Skeletal muscle tissue (tissue), 4 donors: ENCODE measurements around the gene MAPKBP1. TPM values are rescaled to one million over a fixed set of nuclear protein-coding genes. Genes with fewer than 3 reads are reported as not detected.

Experiments
- H3K27ac ChIP-seq: one replicate; pipeline ENCODE4 v1.7.0; 2013; ENCODE audit warnings: mild to moderate bottlenecking, low read depth, low read length, inconsistent platforms
- H3K27me3 ChIP-seq, 3 donors: one replicate each; pipeline ENCODE4 v1.7.0; 2013; ENCODE audit warnings: low read length in 3 of 3; ENCODE audit not compliant: control insufficient read depth in 3 of 3, insufficient read depth in 3 of 3
- H3K36me3 ChIP-seq, 3 donors: one replicate each; pipeline ENCODE4 v1.7.0; 2013; ENCODE audit warnings: low read length in 3 of 3; ENCODE audit not compliant: control insufficient read depth in 3 of 3, insufficient read depth in 3 of 3
- H3K4me1 ChIP-seq, 3 donors: one replicate each; pipeline ENCODE4 v1.7.0; 2013; ENCODE audit warnings: low read length in 3 of 3, mild to moderate bottlenecking in 3 of 3; ENCODE audit not compliant: control insufficient read depth in 3 of 3, insufficient read depth in 3 of 3
- H3K4me3 ChIP-seq, 3 donors: one replicate each; pipeline ENCODE4 v1.7.0; 2013; ENCODE audit warnings: low read length in 3 of 3
- H3K9ac ChIP-seq, 3 donors: one replicate each; pipeline ENCODE4 v1.7.0; 2013; ENCODE audit warnings: low read length in 3 of 3, mild to moderate bottlenecking in 3 of 3, moderate library complexity in 2 of 3, low read depth in 1 of 3
- H3K9me3 ChIP-seq, 3 donors: one replicate each; pipeline ENCODE4 v1.7.0; 2013; ENCODE audit warnings: low read length in 3 of 3; ENCODE audit not compliant: control insufficient read depth in 3 of 3
- total RNA-seq: library from RNA; depleted of rRNA; stranded (reverse); fragments of >200 nt; gene quantifications from one replicate; pipeline ENCODE4 v1.2.3, GENCODE V29; 2014
- donor health status: Osteomylitis.

The MAPKBP1 gene
- total RNA-seq, 1 donor from 2014 or later: 10.4 TPM

GRCh38 chr15:41813426-41813825 is 39.1 kb downstream of the MAPKBP1 start:
- Histone ChIP-seq H3K9ac (no peak overlapping the region), H3K27ac (no peak overlapping the region), H3K36me3 (peaks cover 40 to 55% (median 48%) of the 10 kb centered on the region in 3 donors), H3K27me3 (no peaks in the 10 kb centered on the region), H3K4me1 (peaks cover 0 to 6% (median 2%) of the 10 kb centered on the region in 3 donors), H3K9me3 (no peaks in the 10 kb centered on the region), H3K4me3 (no peak overlapping the region)

GRCh38 chr15:41814534-41814933 is 40.2 kb downstream of the MAPKBP1 start:
- Histone ChIP-seq H3K27me3 (no peaks in the 10 kb centered on the region), H3K9ac (no peak overlapping the region), H3K9me3 (no peaks in the 10 kb centered on the region), H3K27ac (no peak overlapping the region), H3K4me1 (peaks cover 0 to 6% (median 2%) of the 10 kb centered on the region in 3 donors), H3K36me3 (peaks cover 49 to 64% (median 57%) of the 10 kb centered on the region in 3 donors), H3K4me3 (no peak overlapping the region)

GRCh38 chr15:41816788-41817187 is 42.5 kb downstream of the MAPKBP1 start:
- Histone ChIP-seq H3K36me3 (peaks cover 60 to 82% (median 66%) of the 10 kb centered on the region in 3 donors), H3K4me3 (no peak overlapping the region), H3K27me3 (no peaks in the 10 kb centered on the region), H3K4me1 (peaks cover 0 to 6% (median 5%) of the 10 kb centered on the region in 3 donors), H3K9me3 (no peaks in the 10 kb centered on the region), H3K9ac (no peak overlapping the region), H3K27ac (no peak overlapping the region)

- peaks cover 61 to 84% (median 67%) of the 10 kb centered on the region in 3 donors for H3K36me3 ChIP-seq
- peaks cover 0 to 6% (median 5%) of the 10 kb centered on the region in 3 donors for H3K4me1 ChIP-seq
- H3K9ac ChIP-seq: no peak overlapping the region
These were observed 43.0 kb downstream of the MAPKBP1 start for GRCh38 chr15:41817327-41817726.

GRCh38 chr15:41817781-41818180 is 43.5 kb downstream of the MAPKBP1 start:
- Histone ChIP-seq H3K27me3 (no peaks in the 10 kb centered on the region), H3K4me1 (peaks cover 0 to 6% (median 5%) of the 10 kb centered on the region in 3 donors), H3K4me3 (no peak overlapping the region), H3K36me3 (peaks cover 61 to 84% (median 67%) of the 10 kb centered on the region in 3 donors), H3K9me3 (no peaks in the 10 kb centered on the region), H3K9ac (no peak overlapping the region), H3K27ac (no peak overlapping the region)

More at GRCh38 chr15:41817327-41817726, 43.0 kb downstream of the MAPKBP1 start:
- H3K9me3 ChIP-seq: no peaks in the 10 kb centered on the region
- H3K27ac ChIP-seq: no peak overlapping the region
- H3K27me3 ChIP-seq: no peaks in the 10 kb centered on the region
- no peak overlapping the region for H3K4me3 ChIP-seq

- Histone ChIP-seq H3K36me3 (peaks cover 69 to 85% (median 69%) of the 10 kb centered on the region in 3 donors), H3K9ac (no peak overlapping the region), H3K27me3 (no peaks in the 10 kb centered on the region), H3K27ac (no peak overlapping the region), H3K4me3 (no peak overlapping the region), H3K4me1 (peaks cover 0 to 6% (median 5%) of the 10 kb centered on the region in 3 donors), H3K9me3 (no peaks in the 10 kb centered on the region)
These were observed 45.3 kb downstream of the MAPKBP1 start for GRCh38 chr15:41819455-41820050.

- Histone ChIP-seq H3K9me3 (no peaks in the 10 kb centered on the region), H3K4me1 (peaks cover 0 to 6% (median 5%) of the 10 kb centered on the region in 3 donors), H3K36me3 (peaks cover 68 to 79% (median 70%) of the 10 kb centered on the region in 3 donors), H3K9ac (no peak overlapping the region), H3K4me3 (no peak overlapping the region), H3K27me3 (no peaks in the 10 kb centered on the region), H3K27ac (no peak overlapping the region)
These were observed 46.6 kb downstream of the MAPKBP1 start for GRCh38 chr15:41820791-41821423.

- H3K9ac ChIP-seq: no peak overlapping the region
- no peak overlapping the region for H3K4me3 ChIP-seq
- peaks cover 67 to 73% (median 68%) of the 10 kb centered on the region in 3 donors for H3K36me3 ChIP-seq
- H3K27ac ChIP-seq: no peak overlapping the region
- H3K4me1 ChIP-seq: peaks cover 0 to 6% (median 5%) of the 10 kb centered on the region in 3 donors
- no peaks in the 10 kb centered on the region for H3K27me3 ChIP-seq
- H3K9me3 ChIP-seq: no peaks in the 10 kb centered on the region
These were observed 47.5 kb downstream of the MAPKBP1 start for GRCh38 chr15:41821831-41822230.

GRCh38 chr15:41822471-41822870 is 48.2 kb downstream of the MAPKBP1 start:
- peaks cover 61 to 67% (median 61%) of the 10 kb centered on the region in 3 donors for H3K36me3 ChIP-seq
- H3K27ac ChIP-seq: no peak overlapping the region
- no peaks in the 10 kb centered on the region for H3K9me3 ChIP-seq
- H3K4me1 ChIP-seq: peaks cover 4 to 9% (median 6%) of the 10 kb centered on the region in 3 donors
- H3K9ac ChIP-seq: no peak overlapping the region
- no peak overlapping the region for H3K4me3 ChIP-seq
- no peaks in the 10 kb centered on the region for H3K27me3 ChIP-seq

- peaks cover 57 to 62% (median 57%) of the 10 kb centered on the region in 3 donors for H3K36me3 ChIP-seq
These were observed 48.7 kb downstream of the MAPKBP1 start for GRCh38 chr15:41822957-41823356.

More at GRCh38 chr15:41822957-41823356, 48.7 kb downstream of the MAPKBP1 start:
- H3K9me3 ChIP-seq: no peaks in the 10 kb centered on the region
- no peak overlapping the region for H3K4me3 ChIP-seq
- no peak overlapping the region for H3K9ac ChIP-seq
- H3K27me3 ChIP-seq: no peaks in the 10 kb centered on the region
- H3K27ac ChIP-seq: no peak overlapping the region
- H3K4me1 ChIP-seq: peaks cover 5 to 10% (median 6%) of the 10 kb centered on the region in 3 donors
